ENCODE measurements around the gene CMTM3.

DNA sequence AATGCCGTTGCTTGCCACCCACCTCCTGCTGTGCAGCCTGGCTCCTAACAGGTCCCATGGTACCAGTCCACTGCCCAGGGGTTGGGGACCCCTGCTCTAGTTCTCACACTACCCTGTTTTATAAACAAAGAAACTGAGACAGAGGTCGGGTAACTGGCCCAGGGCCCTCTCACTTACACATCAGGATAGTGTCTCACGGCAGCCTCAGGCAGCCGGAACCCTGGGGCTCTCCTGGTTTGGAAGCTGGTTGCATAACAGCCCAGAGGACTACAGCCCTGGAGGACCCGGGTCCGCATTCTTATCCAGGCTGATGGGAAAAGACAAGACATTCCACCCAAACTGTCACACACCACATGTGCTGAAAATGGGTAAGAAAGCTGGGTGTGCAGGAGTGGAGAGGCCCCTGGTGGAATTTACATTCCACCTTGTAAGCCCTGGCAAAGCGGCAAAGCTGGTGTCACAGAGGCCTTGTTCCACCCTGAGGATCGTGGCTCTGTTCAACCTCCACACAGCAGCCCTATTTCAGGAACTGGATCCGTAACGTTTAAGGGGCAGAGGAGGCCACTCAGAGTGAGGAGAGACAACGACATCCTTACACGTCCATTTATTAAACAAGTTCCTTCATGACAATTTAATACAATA is 9.8 kb downstream of the CMTM3 start:
- TF ChIP-seq, protein P1, sequence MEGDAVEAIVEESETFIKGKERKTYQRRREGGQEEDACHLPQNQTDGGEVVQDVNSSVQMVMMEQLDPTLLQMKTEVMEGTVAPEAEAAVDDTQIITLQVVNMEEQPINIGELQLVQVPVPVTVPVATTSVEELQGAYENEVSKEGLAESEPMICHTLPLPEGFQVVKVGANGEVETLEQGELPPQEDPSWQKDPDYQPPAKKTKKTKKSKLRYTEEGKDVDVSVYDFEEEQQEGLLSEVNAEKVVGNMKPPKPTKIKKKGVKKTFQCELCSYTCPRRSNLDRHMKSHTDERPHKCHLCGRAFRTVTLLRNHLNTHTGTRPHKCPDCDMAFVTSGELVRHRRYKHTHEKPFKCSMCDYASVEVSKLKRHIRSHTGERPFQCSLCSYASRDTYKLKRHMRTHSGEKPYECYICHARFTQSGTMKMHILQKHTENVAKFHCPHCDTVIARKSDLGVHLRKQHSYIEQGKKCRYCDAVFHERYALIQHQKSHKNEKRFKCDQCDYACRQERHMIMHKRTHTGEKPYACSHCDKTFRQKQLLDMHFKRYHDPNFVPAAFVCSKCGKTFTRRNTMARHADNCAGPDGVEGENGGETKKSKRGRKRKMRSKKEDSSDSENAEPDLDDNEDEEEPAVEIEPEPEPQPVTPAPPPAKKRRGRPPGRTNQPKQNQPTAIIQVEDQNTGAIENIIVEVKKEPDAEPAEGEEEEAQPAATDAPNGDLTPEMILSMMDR (IDR thresholded peaks at IDR 0.05; ENCODE audit: low read depth, low read length, missing input control) = no peak
- no peak for TF ChIP-seq YY1 (IDR thresholded peaks at IDR 0.05)
- no peak for TF ChIP-seq RAD21 (IDR thresholded peaks at IDR 0.05)

Data from liver (tissue), 3 donors.